HepG2 (cell line): ENCODE data around the gene SLC22A23. TPM values are rescaled to one million over a fixed set of nuclear protein-coding genes. Genes with fewer than 3 reads are reported as not detected.
A peak's percentile ranks its signal among the peaks of the same experiment; 100 is the strongest.

Experiments
- GRHL1 ChIP-seq: sonication (generic); formaldehyde crosslinking; conservative IDR thresholded peaks from 2 replicates; pipeline ENCODE4 v1.8.0; 2022; ENCODE audit warnings: missing genetic modification reagents
- HDAC1 ChIP-seq: sonication (generic); formaldehyde crosslinking; IDR thresholded peaks from 2 replicates; pipeline ENCODE4 v1.5.1; 2020; ENCODE audit warnings: mild to moderate bottlenecking, missing genetic modification reagents
- KAT2B ChIP-seq: fragments of 150-350 bp; IDR thresholded peaks from 2 replicates; pipeline ENCODE4 v1.6.1; 2014; ENCODE audit warnings: low read depth, low read length, borderline replicate concordance
- MTF2 ChIP-seq: sonication (generic); formaldehyde crosslinking; IDR thresholded peaks from 2 replicates; pipeline ENCODE4 v1.5.0; 2020; ENCODE audit warnings: missing genetic modification reagents, borderline replicate concordance
- NFKBIZ ChIP-seq: IDR thresholded peaks from 2 replicates; pipeline ENCODE4 v1.6.1; 2018; ENCODE audit warnings: missing genetic modification reagents, missing compliant biosample characterization
- RXRA ChIP-seq: sonication (generic); formaldehyde crosslinking; IDR thresholded peaks from 2 replicates; pipeline ENCODE4 v1.5.1; 2020; ENCODE audit warnings: missing genetic modification reagents
- SP1 ChIP-seq, 2 experiments: fragments of 450-650 bp in 1 of 2; sonication (generic) in 1 of 2; formaldehyde crosslinking in 1 of 2; IDR thresholded peaks; 2 replicates each; pipeline versions ENCODE4 v1.4.0 to v1.6.1; 2016 to 2020; ENCODE audit warnings: missing genetic modification reagents in 1 of 2
- SYNCRIP ChIP-seq: fragments of 200-400 bp; formaldehyde crosslinking; IDR thresholded peaks from 2 replicates; pipeline ENCODE4 v1.6.1; 2018; ENCODE audit warnings: mild to moderate bottlenecking, low read depth, low read length; ENCODE audit not compliant: insufficient read depth
- TIGD3 ChIP-seq: sonication (generic); formaldehyde crosslinking; IDR thresholded peaks from 2 replicates; pipeline ENCODE4 v1.5.1; 2020; ENCODE audit warnings: mild to moderate bottlenecking, missing genetic modification reagents, borderline replicate concordance
- ZNF253 ChIP-seq: sonication (generic); formaldehyde crosslinking; IDR thresholded peaks from 2 replicates; pipeline ENCODE4 v1.8.0; 2022; ENCODE audit warnings: mild to moderate bottlenecking, missing genetic modification reagents, borderline replicate concordance
- ZNF275 ChIP-seq: sonication (generic); formaldehyde crosslinking; IDR thresholded peaks from 2 replicates; pipeline ENCODE4 v1.8.0; 2022; ENCODE audit warnings: missing genetic modification reagents, mild to moderate bottlenecking, inconsistent platforms, borderline replicate concordance
- ZNF33B ChIP-seq: sonication (generic); formaldehyde crosslinking; IDR thresholded peaks from 2 replicates; pipeline ENCODE4 v1.5.1; 2020; ENCODE audit warnings: mild to moderate bottlenecking, missing genetic modification reagents
- ZNF501 ChIP-seq: sonication (generic); formaldehyde crosslinking; IDR thresholded peaks from 2 replicates; pipeline ENCODE4 v1.5.1; 2020; ENCODE audit warnings: mild to moderate bottlenecking, moderate library complexity, missing genetic modification reagents
- ZNF512B ChIP-seq: sonication (generic); formaldehyde crosslinking; IDR thresholded peaks from 2 replicates; pipeline ENCODE4 v1.5.1; 2020; ENCODE audit warnings: missing genetic modification reagents, mild to moderate bottlenecking, borderline replicate concordance
- ZNF574 ChIP-seq: sonication (generic); formaldehyde crosslinking; IDR thresholded peaks from 2 replicates; pipeline ENCODE4 v1.4.0; 2020; ENCODE audit warnings: missing genetic modification reagents
- ZNF691 ChIP-seq: sonication (generic); formaldehyde crosslinking; IDR thresholded peaks from 2 replicates; pipeline ENCODE4 v1.4.0; 2020; ENCODE audit warnings: missing genetic modification reagents, low read depth, mild to moderate bottlenecking, borderline replicate concordance
- polyA plus RNA-seq, 8 experiments: library from polyadenylated mRNA; depleted of rRNA in 3 of 8; stranded (reverse) in 7 of 8; unstranded in 1 of 8; fragments of >200 nt; fragmentation: Illumina TruSeq in 4 of 8; extraction: Trizol in 4 of 8; gene quantifications; 2 replicates each; pipeline versions ENCODE4 v1.2.1 to v1.2.3, GENCODE V29; 2011 to 2016; ENCODE audit warnings: low read depth in 4 of 8, missing spikeins in 1 of 8, mixed read lengths in 1 of 8; ENCODE audit not compliant: insufficient read depth in 1 of 8
- total RNA-seq, 5 experiments: library from RNA; depleted of rRNA; stranded (reverse); fragments of >200 nt; fragmentation: Illumina TruSeq; extraction: Trizol; gene quantifications; 2 replicates each; pipeline ENCODE4 v1.2.3, GENCODE V29; 2016; ENCODE audit warnings: low read depth in 1 of 5

Gene SLC22A23
- total and polyA plus RNA-seq, 2 of the 13 experiments (the other 11 are each of a cell fraction or from before 2014, with no cell fraction given), result 11.8 to 17.5 TPM

GRCh38 chr6:3370361-3371221, 86.3 kb downstream of the SLC22A23 start (continued):
- TF ChIP-seq ZNF512B (peak; percentile 94; the same call in 1 of the 2 replicates), ZNF275 (CRISPR knock-in tag) (peak; percentile 84; the same call in 1 of the 2 replicates), MTF2 (CRISPR knock-in tag) (peak; percentile 72; the same call in 1 of the 2 replicates), ZNF33B (CRISPR knock-in tag) (no peak), ZNF574 (CRISPR knock-in tag) (peak; percentile 79), ZNF691 (peak; percentile 66; the same call in 1 of the 2 replicates), SYNCRIP (no peak), RXRA (CRISPR knock-in tag) (peak; percentile 96), SP1 (IDR thresholded peaks at IDR 0.05) (no peak), SP1 (CRISPR knock-in tag; IDR thresholded peaks at IDR 0.05) (no peak; the same call in 1 of the 2 replicates), HDAC1 (CRISPR knock-in tag) (peak; percentile 99), TIGD3 (CRISPR knock-in tag) (no peak), KAT2B (peak; percentile 37; the same call in 1 of the 2 replicates), ZNF253 (CRISPR knock-in tag) (no peak; the same call in 1 of the 2 replicates), GRHL1 (CRISPR knock-in tag) (no peak), ZNF501 (peak; percentile 94), NFKBIZ (peak; percentile 92)
